Astrocyte (in vitro differentiated cells and primary cell): ENCODE measurements around the gene SLC13A1. TPM values are rescaled to one million over a fixed set of nuclear protein-coding genes. Genes with fewer than 3 reads are reported as not detected.

Experiments
- DNase-seq: peaks from one replicate; pipeline ENCODE4 v3.0.0-alpha.2; 2010; ENCODE audit warnings: low read depth
- FAIRE-seq: peaks from 2 replicates; lab custom pipeline; 2011; peaks lifted over from hg19 to GRCh38; lab: Jason Lieb, UNC
- H2AFZ ChIP-seq: 2 replicates; pipeline ENCODE4 v1.6.0; 2012; ENCODE audit warnings: low read depth, low read length, inconsistent platforms
- H3K27ac ChIP-seq: 2 replicates; pipeline ENCODE4 v1.5.1; 2011; ENCODE audit warnings: low read depth, low read length, inconsistent platforms
- H3K27me3 ChIP-seq: 2 replicates; pipeline ENCODE4 v1.6.0; 2011; ENCODE audit warnings: low read length, inconsistent platforms; ENCODE audit not compliant: insufficient read depth
- H3K36me3 ChIP-seq: 2 replicates; pipeline ENCODE4 v1.5.1; 2011; ENCODE audit warnings: low read length, inconsistent platforms; ENCODE audit not compliant: insufficient read depth
- H3K4me1 ChIP-seq: 2 replicates; pipeline ENCODE4 v1.5.1; 2011; ENCODE audit warnings: low read length, inconsistent platforms; ENCODE audit not compliant: insufficient read depth
- H3K4me2 ChIP-seq: 2 replicates; pipeline ENCODE4 v1.6.0; 2012; ENCODE audit warnings: low read length, inconsistent platforms
- H3K4me3 ChIP-seq: 2 replicates; pipeline ENCODE4 v1.5.1; 2011; ENCODE audit warnings: low read depth, mild to moderate bottlenecking, low read length, inconsistent platforms; ENCODE audit not compliant: insufficient read depth
- H3K79me2 ChIP-seq: 2 replicates; pipeline ENCODE4 v1.6.0; 2012; ENCODE audit warnings: mild to moderate bottlenecking, low read length, inconsistent platforms; ENCODE audit not compliant: insufficient read depth
- H3K9ac ChIP-seq: 2 replicates; pipeline ENCODE4 v1.6.0; 2012; ENCODE audit warnings: mild to moderate bottlenecking, low read length, inconsistent platforms
- H3K9me3 ChIP-seq: 2 replicates; pipeline ENCODE4 v1.5.1; 2012; ENCODE audit warnings: low read depth, mild to moderate bottlenecking, low read length, inconsistent platforms; ENCODE audit not compliant: insufficient read depth
- H4K20me1 ChIP-seq: 2 replicates; pipeline ENCODE4 v1.6.0; 2012; ENCODE audit warnings: low read length, inconsistent platforms; ENCODE audit not compliant: insufficient read depth
- H3K27ac Mint-ChIP-seq: one replicate; pipeline ENCODE4 v1.8.0; 2021; ENCODE audit warnings: mild to moderate bottlenecking, mixed read lengths; ENCODE audit not compliant: unreplicated experiment
- H3K27me3 Mint-ChIP-seq: one replicate; pipeline ENCODE4 v1.8.0; 2021; ENCODE audit warnings: low read depth, mixed read lengths; ENCODE audit not compliant: unreplicated experiment
- H3K36me3 Mint-ChIP-seq: one replicate; pipeline ENCODE4 v1.8.0; 2021; ENCODE audit warnings: low read depth, mixed read lengths; ENCODE audit not compliant: unreplicated experiment
- H3K4me1 Mint-ChIP-seq: one replicate; pipeline ENCODE4 v1.8.0; 2021; ENCODE audit warnings: low read depth, mixed read lengths; ENCODE audit not compliant: unreplicated experiment
- H3K4me3 Mint-ChIP-seq: one replicate; pipeline ENCODE4 v1.8.0; 2021; ENCODE audit warnings: mild to moderate bottlenecking, moderate library complexity, mixed read lengths; ENCODE audit not compliant: unreplicated experiment
- H3K9me3 Mint-ChIP-seq: one replicate; pipeline ENCODE4 v1.8.0; 2021; ENCODE audit warnings: mild to moderate bottlenecking, mixed read lengths; ENCODE audit not compliant: unreplicated experiment
- EZH2 ChIP-seq: IDR thresholded peaks from 2 replicates; pipeline ENCODE4 v1.6.1; 2012; ENCODE audit warnings: mild to moderate bottlenecking, low read length, inconsistent platforms; ENCODE audit not compliant: insufficient read depth
- total RNA-seq: library from RNA; stranded (reverse); gene quantifications from 2 replicates; pipeline ENCODE4 v1.2.1, GENCODE V29; 2021
- TF ChIP-seq, protein P1 (sequence below): IDR thresholded peaks from 2 replicates; pipeline ENCODE4 v1.5.1; 2011; ENCODE audit warnings: low read depth, mild to moderate bottlenecking, inconsistent platforms, low read length, moderate library complexity; ENCODE audit not compliant: insufficient read depth

SLC13A1 gene
- total RNA-seq, 1 donor from 2014 or later: not detected

DNA sequence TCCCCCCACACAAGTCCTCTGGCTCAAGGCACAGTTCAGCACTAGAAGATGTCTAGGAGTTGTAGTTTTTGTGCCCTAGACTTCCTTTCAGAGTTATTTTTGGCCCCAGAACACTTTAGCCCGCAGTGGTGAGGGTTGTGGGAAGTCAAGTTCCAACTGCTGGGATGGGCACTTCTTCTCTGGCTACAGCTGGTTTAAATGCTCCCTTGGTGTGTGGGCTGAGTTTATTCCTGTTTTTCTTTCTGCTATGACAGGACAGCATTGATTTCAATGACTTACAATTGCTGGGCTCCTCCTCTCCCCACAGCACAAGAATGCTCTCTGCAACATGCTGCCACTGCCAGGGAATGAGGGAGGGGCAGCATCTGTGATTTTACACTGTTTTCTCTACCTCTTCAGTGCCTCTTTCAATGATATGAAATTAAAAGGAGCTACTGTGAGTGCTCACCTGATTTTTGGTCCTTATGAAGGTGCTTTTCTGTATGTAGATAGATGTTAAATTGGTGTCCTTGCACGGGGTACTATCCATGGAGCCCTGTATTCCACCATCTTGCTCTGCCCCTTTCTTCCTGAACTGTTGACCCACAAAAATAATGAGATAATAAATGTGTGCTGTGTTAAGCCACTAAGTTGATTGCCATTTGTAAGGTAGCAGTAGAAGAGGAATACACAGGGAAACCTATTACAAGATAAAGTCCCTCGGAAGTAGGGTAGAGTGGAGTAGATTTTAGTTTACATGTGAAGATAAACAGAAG is 56.3 kb downstream of the SLC13A1 start:
- Mint-ChIP-seq H3K9me3 (no peaks in the 10 kb centered on the region), H3K27me3 (no peaks in the 10 kb centered on the region), H3K4me1 (peaks cover 6% of the 10 kb centered on the region), H3K4me3 (no peak overlapping the region), H3K36me3 (no peaks in the 10 kb centered on the region), H3K27ac (no peak overlapping the region)
- H3K9me3 ChIP-seq: no peaks in the 10 kb centered on the region
- H3K27me3 ChIP-seq: no peaks in the 10 kb centered on the region
- H2AFZ ChIP-seq: no peak overlapping the region
- no peak for FAIRE-seq
- no peak overlapping the region for H3K27ac ChIP-seq
- H3K4me2 ChIP-seq: no peak overlapping the region
- no peak overlapping the region for H3K4me3 ChIP-seq
- no peak overlapping the region for H3K9ac ChIP-seq
- H3K36me3 ChIP-seq: no peaks in the 10 kb centered on the region
- TF ChIP-seq EZH2: no peak
- TF ChIP-seq, protein P1, sequence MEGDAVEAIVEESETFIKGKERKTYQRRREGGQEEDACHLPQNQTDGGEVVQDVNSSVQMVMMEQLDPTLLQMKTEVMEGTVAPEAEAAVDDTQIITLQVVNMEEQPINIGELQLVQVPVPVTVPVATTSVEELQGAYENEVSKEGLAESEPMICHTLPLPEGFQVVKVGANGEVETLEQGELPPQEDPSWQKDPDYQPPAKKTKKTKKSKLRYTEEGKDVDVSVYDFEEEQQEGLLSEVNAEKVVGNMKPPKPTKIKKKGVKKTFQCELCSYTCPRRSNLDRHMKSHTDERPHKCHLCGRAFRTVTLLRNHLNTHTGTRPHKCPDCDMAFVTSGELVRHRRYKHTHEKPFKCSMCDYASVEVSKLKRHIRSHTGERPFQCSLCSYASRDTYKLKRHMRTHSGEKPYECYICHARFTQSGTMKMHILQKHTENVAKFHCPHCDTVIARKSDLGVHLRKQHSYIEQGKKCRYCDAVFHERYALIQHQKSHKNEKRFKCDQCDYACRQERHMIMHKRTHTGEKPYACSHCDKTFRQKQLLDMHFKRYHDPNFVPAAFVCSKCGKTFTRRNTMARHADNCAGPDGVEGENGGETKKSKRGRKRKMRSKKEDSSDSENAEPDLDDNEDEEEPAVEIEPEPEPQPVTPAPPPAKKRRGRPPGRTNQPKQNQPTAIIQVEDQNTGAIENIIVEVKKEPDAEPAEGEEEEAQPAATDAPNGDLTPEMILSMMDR: no peak
- H3K4me1 ChIP-seq: no peaks in the 10 kb centered on the region
- H4K20me1 ChIP-seq: no peaks in the 10 kb centered on the region
- H3K79me2 ChIP-seq: no peaks in the 10 kb centered on the region
- no peak for DNase-seq

DNA sequence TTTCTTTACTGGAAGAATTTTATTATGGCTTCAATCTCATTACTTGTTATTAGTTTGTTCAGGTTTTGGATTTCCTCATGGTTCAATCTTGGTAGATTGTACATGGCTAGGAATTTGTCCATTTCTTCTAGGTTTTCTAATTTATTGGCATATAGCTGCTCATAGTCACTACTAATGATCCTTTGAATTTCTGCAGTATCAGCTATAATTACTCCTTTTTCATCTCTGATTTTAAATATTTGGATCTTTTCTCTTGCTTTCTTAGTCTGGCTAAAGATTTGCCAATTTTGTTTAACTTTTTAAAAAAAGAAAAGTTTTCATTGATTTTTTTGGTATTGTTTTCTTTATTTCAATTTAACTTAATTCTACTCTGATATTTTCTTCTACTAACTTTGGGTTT is 59.2 kb downstream of the SLC13A1 start:
- Mint-ChIP-seq H3K36me3 (no peaks in the 10 kb centered on the region), H3K4me1 (peaks cover 6% of the 10 kb centered on the region), H3K9me3 (no peaks in the 10 kb centered on the region), H3K4me3 (no peak overlapping the region), H3K27ac (no peak overlapping the region), H3K27me3 (no peaks in the 10 kb centered on the region)
- H2AFZ ChIP-seq: no peak overlapping the region
- no peak overlapping the region for H3K4me3 ChIP-seq
- FAIRE-seq (no peak), DNase-seq (no peak)
- H3K79me2 ChIP-seq: no peaks in the 10 kb centered on the region
- no peak overlapping the region for H3K9ac ChIP-seq
- no peak overlapping the region for H3K27ac ChIP-seq
- no peaks in the 10 kb centered on the region for H3K27me3 ChIP-seq
- TF ChIP-seq, protein P1: no peak
- TF ChIP-seq EZH2: no peak
- no peak overlapping the region for H3K4me2 ChIP-seq
- H3K9me3 ChIP-seq: no peaks in the 10 kb centered on the region
- H3K4me1 ChIP-seq: no peaks in the 10 kb centered on the region
- H4K20me1 ChIP-seq: no peaks in the 10 kb centered on the region
- H3K36me3 ChIP-seq: no peaks in the 10 kb centered on the region

DNA sequence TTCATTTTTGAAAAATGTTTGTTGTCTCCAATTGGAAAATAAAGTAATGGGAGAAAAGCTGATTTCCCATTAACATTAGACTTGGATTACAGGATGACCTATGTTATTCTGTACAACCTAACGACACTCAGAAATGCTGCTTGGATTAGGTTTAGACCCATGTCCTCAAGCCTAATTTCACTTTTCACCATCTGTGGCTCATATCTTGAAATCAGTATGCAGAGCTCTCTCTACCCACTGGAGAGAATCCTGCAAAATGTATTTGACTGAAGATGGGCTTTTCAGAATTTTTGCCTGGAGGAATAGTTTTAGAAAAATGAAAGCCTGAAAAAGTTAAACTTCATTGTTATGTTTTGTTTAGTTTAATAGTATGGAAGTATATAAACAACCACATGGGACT is 63.8 kb downstream of the SLC13A1 start:
- Mint-ChIP-seq H3K36me3 (no peaks in the 10 kb centered on the region), H3K9me3 (no peaks in the 10 kb centered on the region)
- no peaks in the 10 kb centered on the region for H3K27me3 ChIP-seq

More for the DNA sequence above, 63.8 kb downstream of the SLC13A1 start:
- Mint-ChIP-seq H3K4me1 (no peaks in the 10 kb centered on the region), H3K27ac (no peak overlapping the region), H3K4me3 (no peak overlapping the region), H3K27me3 (no peaks in the 10 kb centered on the region)
- Histone ChIP-seq H3K4me3 (no peak overlapping the region), H3K4me1 (no peaks in the 10 kb centered on the region), H2AFZ (no peak overlapping the region), H3K9ac (no peak overlapping the region), H3K9me3 (no peaks in the 10 kb centered on the region), H3K36me3 (no peaks in the 10 kb centered on the region), H4K20me1 (no peaks in the 10 kb centered on the region), H3K4me2 (no peak overlapping the region), H3K79me2 (no peaks in the 10 kb centered on the region), H3K27ac (no peak overlapping the region)
- FAIRE-seq (no peak), DNase-seq (no peak)
- TF ChIP-seq, protein P1: no peak
- no peak for TF ChIP-seq EZH2
